ENCODE measurements around the gene RIPK4.

RIPK4 gene

DNA sequence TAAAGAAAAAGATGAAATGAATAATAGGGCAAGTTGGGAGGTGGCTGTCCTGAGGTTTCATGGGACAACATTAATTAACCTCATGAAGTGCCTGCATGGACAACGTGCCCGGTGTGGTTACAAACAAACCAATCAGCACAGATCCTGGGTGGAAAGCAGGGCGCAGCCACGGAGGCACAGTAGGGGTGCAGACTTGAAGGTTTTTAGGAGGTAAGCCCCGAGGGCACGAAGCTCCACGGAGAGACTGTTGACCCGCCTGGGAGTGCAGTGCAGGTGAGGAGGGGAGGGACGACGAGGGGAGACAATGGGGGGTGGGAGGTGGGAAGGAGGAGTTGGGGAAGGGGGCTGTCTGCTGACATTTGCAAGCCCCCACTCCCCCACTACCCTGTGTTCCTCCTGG is 2.3 kb upstream of the RIPK4 start:
- DNase-seq (ENCODE audit: low read depth in 2 of 2) = no peak

- DNase-seq (ENCODE audit: low read depth in 2 of 2) = no peak
Observed at GRCh38 chr21:41768437-41769042, 1.7 kb upstream of the RIPK4 start.

DNA sequence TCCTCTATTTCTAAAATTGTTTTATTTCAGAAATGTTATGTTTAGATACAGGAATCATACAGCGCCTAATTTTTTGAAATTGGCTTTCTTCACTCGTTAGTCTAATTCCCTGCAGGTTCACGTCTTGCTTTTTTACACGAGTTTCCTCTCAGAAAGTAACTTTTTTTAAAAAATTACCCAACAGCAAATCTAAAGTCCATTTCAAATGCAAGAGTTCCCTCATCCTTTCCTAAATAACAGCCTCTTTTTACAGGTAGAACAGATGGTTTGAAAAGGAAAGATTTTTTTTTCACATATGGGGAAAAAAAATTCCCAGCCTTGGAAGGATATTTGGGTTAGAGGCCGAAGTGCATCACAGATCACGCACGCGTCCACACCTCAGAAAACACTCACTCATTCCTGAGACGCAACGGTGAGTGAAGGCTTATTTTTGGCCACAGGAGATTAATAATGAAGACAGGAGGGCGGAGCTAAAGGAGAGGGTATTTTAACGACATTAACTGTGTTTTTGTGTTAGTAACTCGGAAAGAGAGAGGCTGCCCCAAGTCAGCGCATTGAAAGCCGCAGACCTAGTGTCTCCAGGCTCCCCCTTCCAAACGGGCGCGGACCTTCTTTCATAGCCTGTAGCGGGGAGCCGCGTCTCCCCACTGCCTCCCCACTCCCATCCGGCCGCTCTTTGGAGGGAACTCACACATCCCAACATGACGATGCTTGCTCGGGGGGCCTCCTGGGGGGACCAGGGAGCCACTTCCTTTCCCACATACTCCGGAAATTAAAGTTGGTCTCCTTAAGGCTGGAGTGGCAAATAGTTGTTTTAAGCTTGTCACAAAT is 969 bp upstream of the RIPK4 start:
- DNase-seq (ENCODE audit: low read depth in 2 of 2) = no peak

- no peak for DNase-seq (ENCODE audit: low read depth in 2 of 2)
Observed at GRCh38 chr21:41765973-41766882, 624 bp downstream of the RIPK4 start.

DNA sequence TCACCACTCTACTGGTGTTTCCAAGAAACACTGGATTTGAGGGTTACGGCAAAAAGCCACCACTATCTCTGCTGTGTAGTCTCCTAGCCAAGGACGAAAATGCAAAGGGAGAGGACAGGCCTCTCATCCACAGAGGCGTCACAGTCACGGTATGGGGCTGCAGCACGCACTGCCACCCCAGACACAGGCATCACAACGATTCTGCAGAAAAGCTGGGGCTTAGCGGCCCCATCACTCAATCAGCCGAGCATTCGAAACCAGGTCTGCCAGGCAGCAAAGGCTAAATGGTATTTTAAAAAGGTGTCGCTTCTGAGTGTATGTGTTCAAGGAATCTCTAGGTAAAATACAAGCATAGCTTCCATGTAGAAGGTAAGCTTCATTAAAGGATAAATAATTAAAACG is 1.4 kb downstream of the RIPK4 start:
- no peak for DNase-seq (ENCODE audit: low read depth in 2 of 2)

DNA sequence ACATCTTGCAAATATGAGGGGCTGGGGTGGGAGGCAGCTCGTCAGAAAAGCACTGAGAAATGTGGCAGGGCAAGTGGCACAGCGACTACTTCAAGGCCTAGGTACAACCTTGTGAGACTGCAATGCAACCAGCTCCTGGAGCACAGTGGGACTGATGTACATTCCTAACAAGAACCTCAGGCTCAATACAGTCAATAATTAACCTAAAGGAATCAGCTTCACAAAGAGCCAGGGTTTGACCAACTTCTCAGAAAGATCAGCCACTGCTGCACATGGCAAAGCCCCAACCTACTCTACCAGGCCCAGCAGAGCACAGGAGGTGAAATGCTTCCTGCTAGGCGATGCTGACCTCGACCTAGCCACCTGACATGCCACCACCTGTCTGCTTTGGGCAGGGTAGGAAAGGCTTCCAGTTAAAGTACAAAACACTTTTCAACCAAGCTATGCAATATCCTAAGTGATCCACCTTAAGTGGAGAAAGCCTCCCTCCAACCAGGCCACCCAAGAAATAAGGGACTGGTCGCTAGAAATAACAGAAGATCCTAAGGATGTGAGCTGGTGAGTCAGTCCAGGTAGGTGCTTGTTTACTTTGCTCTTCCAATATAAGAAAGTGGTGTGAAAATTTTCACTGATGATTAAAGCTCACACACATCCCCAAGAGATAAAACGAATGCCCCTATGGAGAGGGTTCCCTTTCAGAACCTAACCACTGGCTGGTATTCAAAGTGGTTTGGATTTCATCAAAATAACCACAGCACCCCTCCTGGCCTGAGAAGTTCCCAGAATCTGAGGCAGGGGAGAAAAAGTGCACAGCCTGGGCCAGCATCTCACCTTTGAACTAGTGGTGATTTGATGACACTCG is 2.1 kb downstream of the RIPK4 start:
- DNase-seq (ENCODE audit: low read depth in 2 of 2) = no peak

- DNase-seq (ENCODE audit: low read depth in 2 of 2) = no peak
Observed at GRCh38 chr21:41763996-41764395, 2.9 kb downstream of the RIPK4 start.

- no peak for DNase-seq (ENCODE audit: low read depth in 2 of 2)
Observed at GRCh38 chr21:41763398-41763931, 3.4 kb downstream of the RIPK4 start.

DNA sequence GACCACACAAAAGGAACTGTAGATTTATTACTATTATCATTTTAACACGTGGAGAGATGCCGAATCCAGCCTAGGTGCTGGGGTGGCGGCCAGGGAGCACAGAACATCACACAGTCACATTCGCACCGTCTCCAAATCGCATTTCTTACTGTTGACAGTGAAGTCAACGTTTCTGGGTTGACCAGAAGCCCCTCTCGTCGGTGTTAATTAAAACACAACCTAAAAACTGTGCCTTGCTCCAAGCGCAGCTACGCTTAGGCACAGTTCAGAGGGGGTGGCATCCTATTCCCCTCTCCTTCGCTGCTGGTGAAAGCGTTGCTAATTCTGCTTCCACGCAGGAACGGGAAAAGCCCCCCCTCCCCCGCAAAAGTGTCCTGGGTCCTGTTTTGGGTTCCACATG is 4.1 kb downstream of the RIPK4 start:
- no peak for DNase-seq (ENCODE audit: low read depth in 2 of 2)

DNA sequence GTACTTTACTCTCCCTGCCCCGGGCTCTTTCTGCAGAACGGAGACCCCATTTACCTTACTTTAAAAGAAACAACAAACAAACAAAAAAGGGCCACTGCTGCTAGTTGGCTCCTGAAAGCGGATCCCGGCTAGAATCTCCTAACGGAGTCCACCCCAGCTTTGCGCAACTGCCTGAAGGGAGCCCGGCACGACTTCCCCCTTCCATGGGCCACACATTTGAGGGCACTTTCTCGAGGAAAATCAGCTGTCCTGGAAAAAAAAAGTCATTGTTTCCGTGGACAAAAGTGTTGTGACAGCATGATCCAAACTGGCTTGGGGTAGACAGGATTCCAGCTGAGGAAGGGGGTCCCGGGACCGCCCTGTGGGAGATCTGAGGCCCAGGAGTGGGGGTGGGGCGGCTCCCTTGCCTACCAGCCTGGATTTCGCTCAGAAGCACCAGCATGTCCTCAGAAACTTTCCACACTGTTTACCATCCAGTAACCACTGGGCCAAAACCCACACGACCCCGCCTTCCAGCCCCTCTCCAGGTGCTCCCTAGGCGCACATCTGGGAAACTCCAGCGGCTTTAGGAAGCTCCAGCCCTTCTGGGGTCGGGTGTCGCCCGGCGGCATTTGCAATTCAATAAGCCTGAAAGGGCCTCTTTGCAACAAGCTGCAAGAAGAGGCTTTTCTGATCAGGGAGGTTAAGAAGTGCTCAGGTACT is 4.8 kb downstream of the RIPK4 start:
- DNase-seq (ENCODE audit: low read depth in 2 of 2) = no peak

DNA sequence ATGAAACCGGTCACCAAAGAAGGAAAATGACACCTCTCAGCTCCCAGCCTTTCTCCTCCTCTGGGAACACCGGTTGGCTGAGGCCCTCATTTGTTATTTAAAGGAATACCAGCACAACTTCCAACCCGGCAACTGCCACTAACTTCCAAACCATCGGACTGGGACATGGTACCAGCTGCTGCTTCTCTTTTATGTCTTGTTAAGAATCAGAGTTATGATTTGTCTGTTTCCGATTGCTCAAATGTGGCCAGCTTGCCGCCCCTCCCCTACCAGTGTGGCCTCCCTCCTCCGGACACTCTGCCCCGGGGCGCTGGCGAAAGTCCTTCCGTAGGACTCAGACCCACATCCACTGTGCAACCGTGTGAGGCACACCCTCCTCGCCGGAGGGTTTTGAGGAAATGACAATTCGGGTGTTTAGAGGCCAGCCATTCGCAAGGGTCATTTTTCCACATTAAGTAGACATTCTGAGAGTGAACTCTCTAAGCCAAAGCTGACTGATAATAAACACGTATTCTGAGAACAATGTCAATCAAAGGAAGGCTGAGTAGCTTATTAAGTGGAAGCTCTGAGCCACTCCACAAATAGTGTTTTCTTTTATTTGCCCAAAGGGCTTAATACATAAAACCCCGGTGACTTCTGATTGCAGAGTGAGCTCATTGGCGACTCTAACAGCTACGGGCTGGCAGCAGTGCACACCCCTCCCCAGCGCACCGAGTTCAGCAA is 5.5 kb downstream of the RIPK4 start:
- no peak for DNase-seq (ENCODE audit: low read depth in 2 of 2)

GRCh38 chr21:41760411-41760810 is 6.4 kb downstream of the RIPK4 start:
- no peak for DNase-seq (ENCODE audit: low read depth in 2 of 2)

GRCh38 chr21:41759926-41760325 is 6.9 kb downstream of the RIPK4 start:
- DNase-seq (ENCODE audit: low read depth in 2 of 2) = no peak

DNA sequence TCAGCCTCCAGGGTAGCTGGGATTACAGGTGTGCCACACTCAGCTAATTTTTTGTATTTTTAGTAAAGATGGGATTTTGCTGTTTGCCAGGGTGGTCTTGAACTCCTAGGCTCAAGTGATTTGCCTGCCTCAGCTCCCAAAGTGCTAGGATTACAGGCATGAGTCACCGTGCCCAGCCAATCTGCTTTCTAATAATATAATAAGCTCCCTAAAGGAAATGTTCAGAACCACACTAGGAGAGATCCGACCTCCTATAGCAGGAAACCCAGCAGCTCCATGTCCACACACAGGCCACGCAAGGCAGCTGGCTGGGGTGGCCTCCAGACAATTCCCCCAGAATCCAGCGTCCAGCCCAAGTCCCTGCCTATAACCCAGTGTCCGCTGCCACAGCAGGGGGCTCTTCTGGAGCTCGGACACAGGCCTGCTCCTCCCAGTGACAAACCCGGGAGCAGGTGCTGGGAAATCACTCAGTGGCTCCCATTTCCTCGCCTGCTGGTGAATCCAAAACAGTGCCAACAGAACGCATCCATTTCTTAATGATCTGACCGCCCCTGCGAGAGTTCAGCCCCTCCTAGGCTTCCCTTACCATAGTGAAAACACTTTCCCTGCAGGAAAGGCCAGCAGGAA is 7.5 kb downstream of the RIPK4 start:
- no peak for DNase-seq (ENCODE audit: low read depth in 2 of 2)

GRCh38 chr21:41758550-41758949 is 8.3 kb downstream of the RIPK4 start:
- DNase-seq (ENCODE audit: low read depth in 2 of 2) = no peak

GRCh38 chr21:41755934-41756773 is 10.7 kb downstream of the RIPK4 start:
- DNase-seq (ENCODE audit: low read depth in 2 of 2) = no peak

GRCh38 chr21:41755258-41755933 is 11.5 kb downstream of the RIPK4 start:
- DNase-seq (ENCODE audit: low read depth in 2 of 2) = no peak

DNA sequence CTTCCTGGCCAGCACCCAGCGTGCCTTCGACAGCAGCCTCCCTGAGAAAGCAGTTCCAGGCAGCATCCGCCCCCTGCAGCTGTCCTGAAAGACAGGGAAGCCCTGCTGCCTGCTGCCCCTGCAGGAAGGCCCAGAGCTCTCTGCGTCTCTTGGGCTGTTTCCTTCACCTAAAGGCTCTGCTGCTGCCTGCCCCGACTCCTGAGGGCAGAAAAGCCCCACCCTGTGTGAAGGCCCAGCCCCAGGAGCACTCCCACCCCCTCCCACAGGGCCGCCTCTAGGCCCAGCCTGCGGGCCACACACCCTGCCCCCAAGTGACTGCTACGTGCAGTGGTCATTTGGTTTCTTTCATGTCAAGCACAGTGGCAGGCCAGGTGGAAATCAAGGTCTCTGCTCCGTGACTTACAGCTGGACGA is 12.4 kb downstream of the RIPK4 start:
- no peak for DNase-seq (ENCODE audit: low read depth in 2 of 2)

Data from stimulated activated CD4-positive, alpha-beta T cell treated with anti-CD3 and anti-CD28 coated beads, Interleukin-1b, Interleukin-23, amount 100 ng/mL, for 4 hours (primary cell).